Psoas muscle (tissue), 8 donors: ENCODE measurements around the gene KRTAP10-7. TPM values are rescaled to one million over a fixed set of nuclear protein-coding genes. Genes with fewer than 3 reads are reported as not detected.

Experiments used
- ATAC-seq, 4 donors: fragments of 200-7000 bp; cut with Tn5 transposase; one replicate each; pipeline ENCODE4 v1.9.1; 2020; ENCODE audit warnings: moderate library complexity in 3 of 4, mild to moderate bottlenecking in 2 of 4
- DNase-seq, 2 donors: peaks; one replicate each; pipeline ENCODE4 v3.0.0-alpha.2; 2020
- H3K27ac ChIP-seq: fragments of 200-600 bp; one replicate; pipeline ENCODE4 v1.8.0; 2022
- H3K27me3 ChIP-seq, 3 donors: fragments of 200-600 bp in 1 of 3; one replicate each; pipeline versions ENCODE4 v1.6.1 to v1.8.0; 2013 to 2022; ENCODE audit warnings: low read length in 2 of 3, mild to moderate bottlenecking in 2 of 3, moderate library complexity in 1 of 3; ENCODE audit not compliant: insufficient read depth in 3 of 3
- H3K36me3 ChIP-seq, 2 donors: fragments of 200-600 bp in 1 of 2; one replicate each; pipeline versions ENCODE4 v1.6.1 to v1.8.0; 2013 to 2022; ENCODE audit warnings: low read depth in 1 of 2, mild to moderate bottlenecking in 1 of 2, moderate library complexity in 1 of 2; ENCODE audit not compliant: insufficient read depth in 1 of 2
- H3K4me1 ChIP-seq: fragments of 200-600 bp; one replicate; pipeline ENCODE4 v1.8.0; 2022
- H3K4me3 ChIP-seq: fragments of 200-600 bp; one replicate; pipeline ENCODE4 v1.8.0; 2022; ENCODE audit warnings: mild to moderate bottlenecking
- H3K9me3 ChIP-seq: fragments of 200-600 bp; one replicate; pipeline ENCODE4 v1.8.0; 2022
- WGBS, 3 donors: extraction: QIAGEN DNeasy Blood & Tissue Kit; methylation state at CpG; one replicate each; pipeline versions ENCODE4 v1.1.6 to v1.1.7; 2013; 5-methylcytosine and 5-hydroxymethylcytosine counted together
- intact Hi-C, 2 donors: fragments of 100-400 bp; cut with DNase I; formaldehyde crosslinking; loops; one replicate each; pipeline versions ENCODE4 v1.11.0 to v1.14.2; 2022
- polyA plus RNA-seq, 3 donors: library from polyadenylated mRNA; stranded (reverse); fragments of 200-250 nt; gene quantifications; one replicate each; pipeline ENCODE4 v1.2.3, GENCODE V29; 2013
- total RNA-seq, 4 donors: library from RNA; stranded (reverse); fragmentation: NEBNext Ultra II Directional in 2 of 4; extraction: Animal tissue kit (Norgen Biotek cat#: 25700) in 2 of 4; gene quantifications; one replicate each; pipeline versions ENCODE4 v1.2.1 to v1.2.4, GENCODE V29; 2021 to 2023
- TF ChIP-seq, protein P1 (sequence below): fragments of 200-600 bp; IDR thresholded peaks from one replicate; pipeline ENCODE4 v1.8.0; 2022; ENCODE audit warnings: antibody characterized with exemption
- donor health status: healthy with polysubstance abuse.
- donor health status: DM: no; HTN: no; CAD: no; lungs with moderate emphysema.
- donor health status: Bipolar disorder and iron deficiency.
- donor health status: healthy.
- donor health status: DM: yes; HTN: yes; CAD: no.
- donor health status: DM: no; HTN: no; CAD: no.
- donor health status: DM: no; HTN: no; CAD: no.
- donor health status: DM: yes; HTN: yes; CAD: no.

The KRTAP10-7 gene
- total and polyA plus RNA-seq, 7 donors: not detected

- Histone ChIP-seq H3K4me3 (no peak overlapping the region), H3K4me1 (no peaks in the 10 kb centered on the region), H3K27me3 (peaks cover 0 to 39% (median 13%) of the 10 kb centered on the region in 3 donors), H3K36me3 (no peaks in the 10 kb centered on the region), H3K27ac (no peak overlapping the region), H3K9me3 (no peaks in the 10 kb centered on the region)
- intact Hi-C loops: no loop called here
- ATAC-seq (no peak), DNase-seq (no peak)
- TF ChIP-seq, protein P1, sequence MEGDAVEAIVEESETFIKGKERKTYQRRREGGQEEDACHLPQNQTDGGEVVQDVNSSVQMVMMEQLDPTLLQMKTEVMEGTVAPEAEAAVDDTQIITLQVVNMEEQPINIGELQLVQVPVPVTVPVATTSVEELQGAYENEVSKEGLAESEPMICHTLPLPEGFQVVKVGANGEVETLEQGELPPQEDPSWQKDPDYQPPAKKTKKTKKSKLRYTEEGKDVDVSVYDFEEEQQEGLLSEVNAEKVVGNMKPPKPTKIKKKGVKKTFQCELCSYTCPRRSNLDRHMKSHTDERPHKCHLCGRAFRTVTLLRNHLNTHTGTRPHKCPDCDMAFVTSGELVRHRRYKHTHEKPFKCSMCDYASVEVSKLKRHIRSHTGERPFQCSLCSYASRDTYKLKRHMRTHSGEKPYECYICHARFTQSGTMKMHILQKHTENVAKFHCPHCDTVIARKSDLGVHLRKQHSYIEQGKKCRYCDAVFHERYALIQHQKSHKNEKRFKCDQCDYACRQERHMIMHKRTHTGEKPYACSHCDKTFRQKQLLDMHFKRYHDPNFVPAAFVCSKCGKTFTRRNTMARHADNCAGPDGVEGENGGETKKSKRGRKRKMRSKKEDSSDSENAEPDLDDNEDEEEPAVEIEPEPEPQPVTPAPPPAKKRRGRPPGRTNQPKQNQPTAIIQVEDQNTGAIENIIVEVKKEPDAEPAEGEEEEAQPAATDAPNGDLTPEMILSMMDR: no peak
- 60 to 64% (median 62%) methylated on average over 8 of the region's 8 CpGs for WGBS, 3 donors
Observed at GRCh38 chr21:44615466-44615865, 15.1 kb downstream of the KRTAP10-7 start.

DNA sequence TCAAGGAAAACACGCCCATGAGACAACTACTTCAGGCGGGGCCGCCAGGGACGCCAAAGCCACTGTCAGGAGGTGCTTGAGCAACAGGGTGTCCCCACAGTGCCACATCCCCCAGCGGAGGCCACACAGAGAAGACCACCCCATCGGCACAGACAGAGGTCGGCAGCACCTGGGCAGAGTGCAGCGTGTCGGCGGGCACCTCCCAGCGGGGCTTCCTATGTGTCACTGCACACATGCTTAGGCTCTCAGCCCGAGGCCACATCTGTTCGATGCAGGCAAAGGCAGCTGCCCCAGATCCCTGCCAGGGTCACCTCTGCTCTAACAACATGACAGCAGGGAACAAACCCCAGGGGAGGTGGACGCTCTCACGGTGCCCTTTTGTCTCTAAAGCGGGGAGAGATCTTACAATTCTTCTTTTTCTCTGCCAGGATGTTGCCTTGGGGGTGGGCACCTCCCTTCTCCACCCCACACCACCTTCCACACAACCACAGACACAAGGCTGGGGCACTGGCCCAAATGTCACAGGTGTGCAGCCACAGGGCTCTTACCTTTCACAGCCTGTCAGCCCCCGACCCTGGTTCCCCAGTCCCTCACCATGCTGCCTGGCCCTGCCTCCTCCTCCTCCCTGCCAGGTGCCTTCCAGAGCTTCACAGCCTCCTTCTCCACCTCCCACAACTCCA, 15.7 kb downstream of the KRTAP10-7 start:
- Histone ChIP-seq H3K9me3 (no peaks in the 10 kb centered on the region), H3K4me3 (no peak overlapping the region), H3K27ac (no peak overlapping the region), H3K27me3 (peaks cover 0 to 39% (median 13%) of the 10 kb centered on the region in 3 donors), H3K4me1 (no peaks in the 10 kb centered on the region), H3K36me3 (no peaks in the 10 kb centered on the region)
- 43 to 44% (median 44%) methylated on average over 17 of the region's 17 CpGs for WGBS, 3 donors
- TF ChIP-seq, protein P1: no peak
- no peak for ATAC-seq
- DNase-seq: peak in 1 of 2 donors; percentile 47
- intact Hi-C loops: no loop called here

DNA sequence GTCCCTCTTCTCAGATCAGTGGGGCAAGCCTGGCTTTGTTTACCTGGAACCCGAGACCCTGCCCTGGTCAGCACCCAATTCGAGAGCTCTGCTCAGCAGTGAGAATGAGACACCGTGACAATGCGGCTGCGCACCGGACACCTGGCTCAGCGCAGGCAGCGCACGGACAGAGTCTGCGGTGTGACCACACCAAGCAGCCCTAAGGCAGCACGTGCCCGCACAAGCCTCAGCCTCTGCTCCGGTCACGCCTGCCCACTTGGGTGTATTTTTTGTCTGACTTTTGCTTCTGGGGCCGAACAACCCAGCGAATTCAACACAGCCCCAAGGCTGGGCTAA, 16.2 kb downstream of the KRTAP10-7 start:
- no peaks in the 10 kb centered on the region for H3K36me3 ChIP-seq
- no peaks in the 10 kb centered on the region for H3K4me1 ChIP-seq
- H3K27me3 ChIP-seq: peaks cover 0 to 39% (median 13%) of the 10 kb centered on the region in 3 donors
- TF ChIP-seq, protein P1: no peak
- H3K9me3 ChIP-seq: no peaks in the 10 kb centered on the region
- no peak for ATAC-seq
- intact Hi-C loops: no loop called here
- DNase-seq: no peak
- no peak overlapping the region for H3K27ac ChIP-seq
- H3K4me3 ChIP-seq: no peak overlapping the region
- 53 to 71% (median 64%) methylated on average over 16 of the region's 16 CpGs for WGBS, 3 donors

DNA sequence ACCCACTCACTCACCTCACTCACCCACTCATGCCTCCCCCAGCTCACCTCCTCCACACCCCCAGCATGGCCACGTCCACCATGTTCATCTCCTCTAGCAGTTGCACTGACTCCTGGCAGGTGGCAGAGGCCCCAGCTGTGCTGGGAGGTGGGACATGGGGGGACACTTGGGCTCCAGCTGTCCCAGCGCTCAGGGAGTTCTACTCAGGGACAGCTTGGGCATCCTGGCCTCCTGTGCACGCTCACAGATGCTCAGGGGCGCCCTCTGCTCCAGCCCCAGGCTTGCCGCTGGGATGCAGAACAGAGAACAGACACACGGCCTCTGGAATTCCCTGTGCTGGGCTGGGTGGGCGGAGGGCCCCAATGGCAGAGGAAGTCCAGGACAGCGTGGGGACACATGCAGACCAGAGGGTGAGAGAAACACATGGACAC, 16.7 kb downstream of the KRTAP10-7 start:
- Histone ChIP-seq H3K27me3 (peaks cover 0 to 39% (median 8%) of the 10 kb centered on the region in 3 donors), H3K27ac (no peak overlapping the region), H3K9me3 (no peaks in the 10 kb centered on the region), H3K4me1 (no peaks in the 10 kb centered on the region), H3K4me3 (no peak overlapping the region), H3K36me3 (no peaks in the 10 kb centered on the region)
- TF ChIP-seq, protein P1: no peak
- no peak for ATAC-seq
- 40 to 52% (median 45%) methylated on average over 8 of the region's 8 CpGs for WGBS, 3 donors
- no peak for DNase-seq
- intact Hi-C loops: no loop called here

DNA sequence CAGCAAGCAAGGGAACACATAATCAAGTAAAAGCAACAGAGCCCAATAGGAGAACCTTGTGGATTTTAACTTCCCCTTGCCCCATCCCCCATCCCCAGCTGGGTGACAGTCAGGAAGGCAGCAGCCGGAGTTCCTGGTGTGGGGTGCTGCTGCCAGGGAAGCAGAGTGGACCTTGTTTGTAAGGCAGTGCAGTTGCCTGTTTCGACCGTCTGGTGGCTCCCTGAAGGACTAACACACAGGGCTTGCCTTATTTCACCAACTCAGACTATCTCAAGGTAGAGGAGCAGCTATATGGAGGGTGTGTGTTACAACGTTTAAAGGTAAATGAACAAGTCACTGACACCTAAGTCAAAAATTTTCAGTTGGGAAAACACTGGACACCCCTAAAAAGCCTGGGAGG, 18.1 kb downstream of the KRTAP10-7 start:
- Histone ChIP-seq H3K27ac (no peak overlapping the region), H3K36me3 (no peaks in the 10 kb centered on the region), H3K4me1 (no peaks in the 10 kb centered on the region), H3K9me3 (peaks cover 5% of the 10 kb centered on the region), H3K4me3 (no peak overlapping the region), H3K27me3 (peaks cover 0 to 29% (median 3%) of the 10 kb centered on the region in 3 donors)
- peak; percentile 29 to 61 for DNase-seq
- intact Hi-C loops: no loop called here
- no peak for ATAC-seq
- TF ChIP-seq, protein P1: peak; percentile 17
- 17 to 36% (median 27%) methylated on average over 4 of the region's 4 CpGs for whole genome bisulfite sequencing, 3 donors
